ENCODE data around the gene NPAS2.

Gene NPAS2

DNA sequence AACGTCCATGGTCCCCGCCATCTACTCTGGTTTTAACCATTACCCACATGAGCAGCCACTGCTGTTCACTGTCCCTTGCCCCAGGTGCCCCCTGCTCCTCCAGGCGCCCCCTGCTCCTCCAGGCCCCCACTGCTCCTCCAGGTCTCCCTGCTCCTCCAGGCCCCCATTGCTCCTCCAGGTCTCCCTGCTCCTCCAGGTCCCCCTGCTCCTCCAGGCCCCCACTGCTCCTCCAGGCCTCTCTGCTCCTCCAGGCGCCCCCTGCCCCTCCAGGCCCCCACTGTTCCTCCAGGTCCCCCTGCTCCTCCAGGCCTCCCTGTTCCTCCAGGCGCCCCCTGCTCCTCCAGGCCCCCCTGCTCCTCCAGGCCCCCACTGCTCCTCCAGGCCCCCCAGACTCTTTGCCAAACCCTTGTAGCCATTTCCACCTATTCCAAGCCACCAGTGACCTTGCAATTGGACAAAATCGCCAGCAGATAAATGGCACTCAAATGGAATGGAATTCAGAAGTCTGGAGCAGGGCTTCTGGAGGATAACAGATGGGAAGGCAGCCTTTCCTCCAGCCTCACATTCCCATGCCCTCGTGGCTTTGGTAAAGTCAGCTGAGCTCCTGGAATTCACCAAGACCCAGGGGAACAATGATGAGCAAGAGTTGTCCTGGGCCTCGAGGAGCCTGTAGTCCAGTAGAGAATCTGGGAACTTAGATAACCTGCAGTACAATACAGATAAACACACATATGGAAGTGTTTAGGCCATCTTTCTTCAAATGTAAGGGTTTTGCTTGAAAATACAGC, 168.9 kb downstream of the NPAS2 start:
- DNase-seq (ENCODE audit: low read depth in 2 of 2) = no peak

DNA sequence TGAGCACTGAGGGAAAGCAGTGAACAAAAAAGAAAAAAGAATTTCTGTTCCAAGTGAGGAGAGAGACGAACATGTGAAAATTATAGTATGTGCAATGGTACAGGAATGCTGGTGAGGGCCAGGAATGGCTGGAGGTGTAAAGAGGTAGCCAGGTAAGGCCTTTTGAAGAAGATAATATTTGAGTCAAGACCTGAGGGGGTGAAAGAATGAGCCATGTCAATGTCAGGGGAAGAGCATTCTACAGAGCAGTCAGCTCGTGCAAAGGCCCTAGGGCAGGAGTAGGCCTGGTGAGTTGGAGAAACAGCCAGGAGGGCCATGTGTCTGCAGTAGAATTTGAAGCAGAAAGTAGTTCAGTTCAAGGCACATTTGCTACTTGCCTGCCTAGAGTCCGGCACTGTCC, 169.7 kb downstream of the NPAS2 start:
- DNase-seq (ENCODE audit: low read depth in 2 of 2) = no peak

DNA sequence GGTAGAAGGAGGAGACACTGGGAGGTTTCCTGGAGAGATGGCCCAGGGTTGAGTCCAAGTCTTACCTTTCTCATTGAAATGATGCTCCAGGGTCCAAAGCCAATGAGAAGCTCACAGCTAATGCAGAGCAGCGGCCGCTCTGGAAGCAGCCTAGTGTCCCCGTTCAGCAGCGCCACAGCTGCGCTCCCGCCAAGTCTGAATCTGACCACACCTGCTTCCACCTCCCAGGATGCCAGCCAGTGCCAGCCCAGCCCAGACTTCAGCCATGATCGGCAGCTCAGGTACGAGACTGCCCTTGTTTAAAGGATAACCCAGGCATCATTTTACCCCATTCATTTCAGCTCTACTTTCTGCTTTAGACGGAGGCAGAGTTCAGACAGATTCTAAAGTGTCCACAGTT, 170.2 kb downstream of the NPAS2 start:
- no peak for DNase-seq (ENCODE audit: low read depth in 2 of 2)

DNA sequence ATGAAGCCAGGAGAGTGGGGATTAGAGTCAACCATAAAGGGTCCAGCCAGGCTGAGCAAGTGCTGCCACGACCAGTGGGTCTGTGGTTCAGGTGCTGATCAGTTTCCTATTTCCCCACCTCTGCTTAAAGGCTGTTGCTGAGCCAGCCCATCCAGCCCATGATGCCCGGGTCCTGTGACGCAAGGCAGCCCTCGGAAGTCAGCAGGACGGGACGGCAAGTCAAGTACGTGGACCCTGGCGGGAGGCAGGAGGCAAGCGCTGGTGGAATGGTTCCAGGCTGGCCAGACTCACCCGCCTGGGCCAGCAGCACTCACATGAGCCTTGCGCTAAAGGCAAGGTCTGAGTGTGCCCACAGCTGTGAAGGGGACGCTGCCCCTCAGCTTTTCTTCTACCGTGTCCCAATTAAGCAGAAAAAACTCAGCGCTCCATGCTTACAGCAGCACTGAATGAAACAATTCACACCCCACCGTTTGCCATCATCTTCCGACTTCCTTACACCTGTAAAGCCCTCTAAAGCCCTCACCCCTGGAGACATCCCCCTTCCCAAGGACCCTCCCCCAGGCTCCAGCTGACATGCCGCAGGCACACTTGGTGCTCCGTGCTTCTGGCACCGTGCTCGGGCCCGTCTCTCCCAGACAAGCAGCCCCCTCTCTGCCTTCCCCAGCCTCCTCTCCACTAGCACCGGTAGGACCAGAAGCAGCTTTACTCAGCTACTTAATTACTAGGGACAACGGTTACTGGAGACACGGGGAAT, 170.9 kb downstream of the NPAS2 start:
- DNase-seq (ENCODE audit: low read depth in 2 of 2) = no peak

DNA sequence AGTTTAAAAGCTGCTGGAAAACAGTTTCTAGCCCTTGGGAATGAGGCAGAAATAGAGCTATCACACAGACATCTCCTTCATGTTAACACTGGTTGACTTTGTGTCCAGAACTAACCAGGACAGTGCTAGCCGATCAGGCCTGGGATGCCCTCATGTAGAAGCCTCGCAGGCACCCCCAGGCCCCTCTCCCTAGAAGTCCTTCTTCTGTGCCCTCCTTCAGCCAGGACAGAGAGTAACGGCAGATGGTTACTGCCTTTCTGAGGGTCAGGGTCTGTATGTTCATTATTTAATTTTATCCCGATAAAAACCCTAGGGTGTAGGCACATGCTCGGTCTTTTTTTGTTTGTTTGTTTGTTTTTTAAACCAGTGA, 171.4 kb downstream of the NPAS2 start:
- DNase-seq (ENCODE audit: low read depth in 2 of 2) = no peak

DNA sequence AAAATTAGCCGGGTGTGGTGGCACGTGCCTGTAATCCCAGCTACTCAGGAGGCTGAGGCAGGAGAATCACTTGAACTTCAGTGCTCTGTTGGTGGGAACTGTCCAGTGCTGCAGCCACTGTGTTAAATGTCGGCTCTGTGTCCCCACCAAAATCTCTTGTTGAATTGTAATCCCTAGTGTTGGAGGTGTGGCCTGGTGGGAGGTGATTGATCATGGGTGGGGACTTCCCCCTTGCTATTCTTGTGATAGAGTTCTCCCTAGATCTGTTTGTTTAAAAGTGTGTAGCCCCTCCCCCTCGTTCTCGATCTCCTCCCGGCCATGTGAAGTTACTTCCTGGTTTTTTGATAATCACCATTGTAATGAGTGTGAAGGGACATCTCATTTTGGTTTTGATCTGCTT, 172.3 kb downstream of the NPAS2 start:
- DNase-seq (ENCODE audit: low read depth in 2 of 2) = no peak

DNA sequence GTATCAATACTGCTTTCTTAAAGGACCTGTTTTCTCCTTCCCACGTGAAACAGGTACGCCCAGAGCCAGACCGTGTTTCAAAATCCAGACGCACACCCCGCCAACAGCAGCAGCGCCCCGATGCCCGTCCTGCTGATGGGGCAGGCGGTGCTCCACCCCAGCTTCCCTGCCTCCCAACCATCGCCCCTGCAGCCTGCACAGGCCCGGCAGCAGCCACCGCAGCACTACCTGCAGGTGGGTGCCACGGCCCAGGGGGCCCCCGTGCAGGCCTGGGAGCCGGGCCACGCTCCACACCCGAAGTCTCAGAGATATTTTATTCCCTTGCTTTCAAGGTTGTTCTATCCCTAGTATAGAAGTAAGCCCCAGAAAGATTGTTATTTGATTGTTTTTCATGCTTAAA, 173.4 kb downstream of the NPAS2 start:
- DNase-seq (ENCODE audit: low read depth in 2 of 2) = no peak

DNA sequence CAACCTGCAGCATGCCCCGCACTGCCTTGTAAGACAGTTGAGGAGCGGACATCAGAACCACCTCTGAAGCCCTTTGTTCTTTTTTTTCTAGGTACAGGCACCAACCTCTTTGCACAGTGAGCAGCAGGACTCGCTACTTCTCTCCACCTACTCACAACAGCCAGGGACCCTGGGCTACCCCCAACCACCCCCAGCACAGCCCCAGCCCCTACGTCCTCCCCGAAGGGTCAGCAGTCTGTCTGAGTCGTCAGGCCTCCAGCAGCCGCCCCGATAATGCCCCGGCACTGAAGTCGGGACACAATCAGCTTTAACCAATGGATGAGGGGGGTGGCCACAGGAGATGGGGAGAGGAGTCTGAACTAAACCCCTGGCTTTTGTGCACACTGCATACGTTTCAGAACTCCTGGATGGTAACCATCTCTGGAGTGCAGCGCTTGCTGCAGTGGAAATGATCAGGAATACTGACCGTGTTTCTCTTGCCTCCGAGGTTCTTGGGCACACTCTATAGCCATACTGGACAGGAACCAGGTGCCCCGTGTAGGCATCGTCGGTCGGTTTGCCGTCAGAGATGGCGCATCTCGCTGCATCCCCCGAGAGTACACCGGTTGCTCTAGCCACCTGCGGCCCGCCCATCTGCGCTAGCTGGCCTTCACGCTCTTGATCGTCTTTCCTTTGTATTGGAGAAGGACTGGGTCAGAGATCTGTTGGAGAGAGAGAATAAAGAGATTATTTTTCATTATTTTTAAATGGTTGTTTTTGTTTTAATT, 175.6 kb downstream of the NPAS2 start:
- DNase-seq (ENCODE audit: low read depth in 2 of 2) = no peak

DNA sequence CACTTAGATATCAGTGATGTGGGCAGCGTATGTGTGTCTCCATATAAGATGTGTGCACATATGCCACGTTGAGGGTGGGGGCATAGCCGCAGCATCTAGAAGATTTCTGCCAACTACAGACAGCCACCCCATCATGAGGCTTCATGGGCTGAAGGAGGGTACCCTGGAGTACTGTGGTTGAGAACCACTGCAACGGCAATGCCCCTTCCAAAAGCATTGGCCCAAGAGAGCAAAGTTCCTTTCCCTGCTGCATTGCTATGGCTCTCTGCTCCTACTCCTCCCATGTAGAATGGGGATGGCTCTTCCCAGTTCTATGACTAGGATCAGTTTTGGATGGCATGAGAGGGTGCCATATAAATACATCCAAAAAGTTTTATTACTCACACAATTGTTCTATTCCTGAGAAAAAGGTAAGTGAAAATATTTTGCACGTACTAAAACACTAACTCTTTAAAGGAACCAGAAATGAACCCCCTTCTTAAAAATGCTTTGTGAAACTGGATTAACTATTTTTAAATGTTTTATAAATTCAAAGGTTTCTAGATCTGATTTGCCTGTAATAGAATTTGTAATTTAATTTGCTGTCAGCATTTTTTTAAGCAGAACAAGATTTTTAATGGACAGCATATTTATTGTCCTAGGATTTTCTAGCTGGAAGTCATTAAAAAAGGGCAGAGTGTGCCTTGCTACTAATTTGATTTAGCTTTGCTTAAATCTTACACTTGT, 177.7 kb downstream of the NPAS2 start:
- DNase-seq (ENCODE audit: low read depth in 2 of 2) = no peak

DNA sequence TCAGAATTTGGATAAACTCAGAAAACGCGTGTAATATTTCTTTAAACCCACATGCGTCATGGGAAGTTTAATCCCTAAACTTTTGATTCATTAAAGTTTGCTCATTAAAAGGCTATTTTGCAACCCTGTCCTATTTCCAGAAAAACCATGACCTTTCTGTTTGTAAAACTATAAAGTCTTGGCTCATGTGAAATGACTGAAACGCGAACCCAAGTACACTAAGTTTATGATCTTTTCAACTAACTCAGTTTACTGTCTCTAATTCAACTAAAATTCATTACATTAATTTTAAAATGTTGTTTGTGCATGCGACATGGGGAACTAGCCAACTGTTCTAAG, 178.3 kb downstream of the NPAS2 start:
- no peak for DNase-seq (ENCODE audit: low read depth in 2 of 2)

DNA sequence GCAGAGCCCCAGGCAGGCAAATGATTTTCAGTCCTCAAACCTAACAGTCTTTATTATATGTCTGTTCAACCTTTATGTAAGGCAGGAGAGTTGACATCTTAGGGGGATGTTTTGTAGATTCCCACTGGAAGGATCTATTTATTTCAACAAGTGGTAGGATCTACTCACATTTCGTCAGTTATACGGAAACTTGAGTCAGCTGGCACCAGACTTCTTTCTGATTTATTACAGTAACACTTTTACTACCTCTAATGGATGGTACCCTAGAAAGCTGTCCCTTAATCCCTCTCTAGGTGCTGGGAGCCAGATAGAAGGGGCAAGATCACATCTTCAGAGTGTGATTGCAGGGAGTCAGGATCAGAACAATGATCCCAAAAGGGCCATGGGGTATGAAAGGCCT, 180.1 kb downstream of the NPAS2 start:
- no peak for DNase-seq (ENCODE audit: low read depth in 2 of 2)

DNA sequence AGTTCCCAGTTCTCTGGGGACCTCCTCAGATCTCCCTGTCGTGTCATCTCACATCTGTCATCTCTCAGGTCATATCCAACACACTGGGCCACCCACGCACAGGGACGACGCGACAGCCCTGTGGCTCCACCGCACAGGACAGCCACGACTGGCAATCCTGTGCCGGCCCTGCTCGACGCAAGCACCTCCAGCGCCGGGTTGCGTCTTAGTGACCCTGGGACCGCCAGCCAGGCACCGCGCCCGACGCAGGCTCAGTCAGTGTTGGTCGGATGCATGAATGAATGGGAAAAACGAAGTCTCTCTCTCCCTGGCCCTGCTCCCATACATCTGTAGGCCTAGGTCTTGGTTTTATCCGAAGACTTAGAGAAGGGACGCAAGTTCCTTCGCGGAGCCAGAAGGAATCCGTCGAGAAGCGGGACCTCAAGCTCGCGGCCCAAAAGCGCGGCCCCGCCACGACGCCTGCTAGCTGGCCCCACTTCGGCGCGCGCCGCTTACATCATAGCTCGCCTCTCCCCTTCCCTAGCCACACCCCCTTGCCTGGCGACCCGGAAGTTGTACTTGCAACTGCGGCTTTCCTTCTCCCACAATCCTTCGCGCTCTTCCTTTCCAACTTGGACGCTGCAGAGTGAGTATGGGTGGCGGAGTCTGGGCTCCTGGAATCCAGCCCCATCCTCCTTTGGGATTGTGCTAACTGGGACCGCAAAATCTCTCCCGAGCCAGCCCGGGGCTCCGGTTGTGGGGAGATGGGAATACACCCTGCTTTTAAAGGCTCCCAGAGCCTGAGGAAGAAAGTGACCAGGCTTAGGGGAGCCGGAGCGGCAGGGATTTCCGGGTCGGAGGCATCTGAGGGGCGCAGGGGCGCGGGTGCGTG, 182.0 kb downstream of the NPAS2 start, which contains the start of gene RPL31:
Gene RPL31 (plus strand): TSS at position 599 of the 871 bp plus-strand sequence. CDS start 413 bp downstream, outside the sequence.
- peak; percentile 88 to 89 for DNase-seq (ENCODE audit: low read depth in 2 of 2)

DNA sequence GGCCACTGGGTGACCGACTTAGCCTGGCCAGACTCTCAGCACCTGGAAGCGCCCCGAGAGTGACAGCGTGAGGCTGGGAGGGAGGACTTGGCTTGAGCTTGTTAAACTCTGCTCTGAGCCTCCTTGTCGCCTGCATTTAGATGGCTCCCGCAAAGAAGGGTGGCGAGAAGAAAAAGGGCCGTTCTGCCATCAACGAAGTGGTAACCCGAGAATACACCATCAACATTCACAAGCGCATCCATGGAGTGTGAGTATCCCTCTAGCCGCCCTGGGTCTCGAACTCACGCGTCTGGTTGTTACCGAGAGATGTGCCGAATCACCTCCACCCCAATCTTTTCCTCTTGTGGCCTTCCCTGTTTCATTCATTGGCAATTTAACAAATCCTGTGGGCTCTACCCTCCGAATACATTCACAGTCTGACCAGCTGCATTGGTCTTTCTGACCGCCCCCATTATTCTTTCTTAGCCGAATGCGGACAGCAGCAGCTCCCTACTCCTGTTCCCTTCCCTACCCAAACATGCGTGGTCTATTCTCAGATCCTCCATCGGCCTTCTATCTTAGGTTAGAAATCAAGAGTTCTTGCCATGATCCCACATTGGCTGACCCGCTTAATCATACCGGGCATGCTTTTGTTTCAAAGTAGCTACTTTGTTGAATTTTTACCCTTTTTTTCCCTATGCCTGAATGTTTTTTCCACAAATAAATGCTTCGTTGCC, 182.8 kb downstream of the NPAS2 start:
- DNase-seq (ENCODE audit: low read depth in 2 of 2) = no peak

DNA sequence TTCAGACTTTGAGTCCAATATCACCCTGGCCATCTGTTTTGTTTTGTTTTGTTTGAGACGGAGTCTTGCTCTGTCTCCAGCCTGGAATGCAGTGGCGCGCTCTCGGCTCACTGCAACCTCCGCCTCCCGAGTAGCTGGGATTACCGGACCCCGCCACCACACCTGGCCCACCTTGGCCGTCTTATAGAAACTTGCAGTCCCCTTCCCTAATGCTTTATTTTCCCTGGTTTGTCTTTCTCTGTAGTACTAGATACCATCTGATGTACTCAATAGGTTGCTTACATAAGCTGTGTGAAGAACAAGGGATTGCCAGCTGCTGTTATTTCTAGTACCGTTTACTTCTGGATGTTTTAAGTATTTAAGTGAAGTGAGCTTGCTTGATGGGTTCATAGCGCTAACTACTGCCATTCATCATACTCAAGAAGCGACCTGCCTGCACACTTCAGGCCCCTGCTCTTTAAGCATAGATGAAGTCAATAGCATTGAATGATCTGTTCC, 183.4 kb downstream of the NPAS2 start:
- no peak for DNase-seq (ENCODE audit: low read depth in 2 of 2)

DNA sequence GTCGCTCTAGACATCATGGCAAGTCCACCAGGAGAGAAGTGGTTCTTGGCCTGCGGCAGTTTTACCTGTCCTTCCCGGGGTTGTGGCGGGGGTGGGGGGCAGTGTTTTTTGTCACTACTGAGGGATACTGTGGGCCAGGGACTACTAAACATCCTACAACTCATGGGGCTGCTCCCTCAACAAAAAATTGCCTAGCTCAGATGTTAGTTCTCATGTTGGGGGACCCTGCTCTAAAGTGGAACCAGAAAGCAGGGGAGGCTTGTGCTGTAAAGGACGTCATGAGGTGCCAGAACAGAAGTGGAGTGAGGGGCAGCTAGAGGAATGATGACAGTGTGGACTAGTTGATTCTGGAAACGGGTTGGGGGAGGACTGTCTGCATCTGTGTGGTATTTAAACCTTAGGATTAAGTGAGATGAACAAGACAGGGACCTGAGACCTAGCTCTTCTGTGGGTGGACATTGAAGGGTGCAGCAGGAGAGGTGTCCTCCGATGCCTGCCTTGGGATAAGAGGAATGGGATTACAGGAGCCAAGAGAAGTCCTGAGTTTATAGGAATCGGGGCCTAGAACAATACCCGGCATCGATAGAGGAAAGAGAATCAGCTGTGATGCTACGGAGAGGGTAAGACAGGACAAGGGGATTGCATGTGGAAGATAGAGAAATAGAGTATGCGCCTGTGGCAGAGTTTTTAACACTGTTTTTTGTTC, 184.8 kb downstream of the NPAS2 start:
- no peak for DNase-seq (ENCODE audit: low read depth in 2 of 2)

DNA sequence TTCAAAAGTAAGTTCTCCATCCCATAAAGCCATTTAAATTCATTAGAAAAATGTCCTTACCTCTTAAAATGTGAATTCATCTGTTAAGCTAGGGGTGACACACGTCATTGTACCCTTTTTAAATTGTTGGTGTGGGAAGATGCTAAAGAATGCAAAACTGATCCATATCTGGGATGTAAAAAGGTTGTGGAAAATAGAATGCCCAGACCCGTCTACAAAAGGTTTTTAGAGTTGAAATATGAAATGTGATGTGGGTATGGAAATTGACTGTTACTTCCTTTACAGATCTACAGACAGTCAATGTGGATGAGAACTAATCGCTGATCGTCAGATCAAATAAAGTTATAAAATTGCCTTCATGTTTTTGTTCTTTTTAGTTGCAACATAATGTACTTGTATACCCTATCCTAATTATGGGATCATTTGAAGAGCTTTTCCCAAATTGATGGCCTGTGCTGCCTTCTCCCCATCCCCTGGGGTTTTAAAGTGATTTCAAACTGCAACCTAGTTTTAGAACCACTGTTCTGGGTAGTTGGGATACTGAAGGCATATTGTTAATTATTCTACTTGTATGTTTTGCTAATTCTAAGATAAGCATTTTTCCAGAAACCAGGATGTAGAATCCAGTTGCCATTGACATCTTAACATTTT, 186.3 kb downstream of the NPAS2 start:
- no peak for DNase-seq (ENCODE audit: low read depth in 2 of 2)

DNA sequence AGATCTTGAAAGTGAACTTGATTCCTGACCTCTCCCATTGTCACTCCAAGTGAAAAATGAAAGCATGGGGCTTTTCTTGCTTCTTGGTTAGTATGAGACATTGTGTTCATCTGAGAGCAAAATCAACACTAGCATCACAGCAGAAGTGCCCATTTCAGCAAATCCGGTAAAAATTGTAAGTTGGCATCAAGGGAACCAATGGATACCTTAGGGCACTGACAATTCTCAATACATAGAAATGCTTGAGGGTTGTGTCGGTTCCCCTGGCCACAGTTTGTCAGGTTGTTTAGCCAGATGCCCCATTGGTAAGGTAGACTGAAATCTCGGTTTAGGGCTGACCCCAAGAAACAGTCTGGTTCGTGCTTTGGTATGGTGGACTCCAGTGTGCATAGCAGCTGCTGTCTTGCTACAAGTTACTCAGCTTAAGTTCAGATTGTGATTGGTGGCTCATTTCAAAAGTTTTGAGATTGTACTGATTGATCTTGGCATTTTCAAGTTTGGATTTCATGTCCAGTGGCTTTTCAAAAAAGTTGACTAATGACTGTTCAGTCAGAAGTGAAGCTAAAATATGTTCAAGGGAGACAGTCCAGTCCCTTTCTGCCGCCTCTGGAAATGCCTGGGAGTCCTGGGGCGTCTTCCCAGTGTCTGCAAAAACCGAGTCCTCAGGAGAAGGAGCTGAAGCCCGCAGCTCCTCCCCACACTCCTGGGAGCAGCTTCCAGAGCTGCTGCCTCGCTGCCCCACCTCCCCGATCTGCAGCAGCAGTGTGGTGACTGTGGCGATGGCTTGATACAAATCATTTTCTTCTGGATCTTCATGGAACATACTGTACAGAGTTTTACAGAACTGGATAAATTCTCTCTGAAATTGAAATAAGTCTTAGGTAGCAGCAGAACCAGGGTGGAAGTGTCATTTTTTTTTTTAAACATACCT, 187.7 kb downstream of the NPAS2 start:
- no peak for DNase-seq (ENCODE audit: low read depth in 2 of 2)

DNA sequence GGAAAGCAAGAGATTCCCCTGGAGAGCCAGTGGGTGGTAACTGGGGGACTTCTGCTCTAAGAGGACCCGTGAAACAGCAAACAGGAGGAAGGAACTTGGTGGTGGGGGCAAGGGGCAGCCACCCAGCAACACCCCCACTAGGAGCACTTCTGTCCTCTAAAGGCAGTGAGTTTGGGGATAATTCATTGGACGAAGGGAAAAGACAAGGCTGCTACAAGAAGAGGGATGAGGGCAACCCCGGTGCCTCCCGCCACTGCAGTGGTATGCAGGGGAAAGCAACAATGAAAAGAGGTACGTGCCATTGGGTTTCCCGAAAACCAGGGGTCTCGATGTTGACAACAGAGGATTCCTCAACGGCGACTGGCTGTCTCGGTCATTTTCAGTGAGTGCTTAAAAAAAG, 191.2 kb downstream of the NPAS2 start:
- no peak for DNase-seq (ENCODE audit: low read depth in 2 of 2)

All from stimulated activated CD4-positive, alpha-beta T cell treated with anti-CD3 and anti-CD28 coated beads, Interleukin-1b, Interleukin-23, amount 100 ng/mL, for 1 hour (primary cell).